Stimulated activated CD4-positive, alpha-beta T cell treated with anti-CD3 and anti-CD28 coated beads, Interleukin-1b, Interleukin-23, amount 100 ng/mL, for 24 hours (primary cell): ENCODE measurements around the gene G6PC2.
"Not testable (repeated sequence)": the region's sequence is repeated elsewhere in the genome, so short reads cannot be mapped to it uniquely, and the experiment has no call there.

Experiments used
- DNase-seq, 4 experiments: peaks; one replicate each; pipeline ENCODE4 v3.0.0-alpha.2; 2020; ENCODE audit warnings: low read depth in 4 of 4, low spot score in 1 of 4

The G6PC2 gene

GRCh38 chr2:168903888-168904287 lies 2.8 kb downstream of the G6PC2 start:
- no peak for DNase-seq

- DNase-seq = no peak
Observed at GRCh38 chr2:168904358-168904757, 3.3 kb downstream of the G6PC2 start.

GRCh38 chr2:168907940-168908662 lies 7.0 kb downstream of the G6PC2 start:
- DNase-seq = no peak

GRCh38 chr2:168910330-168910729 lies 9.2 kb downstream of the G6PC2 start:
- DNase-seq = no peak

- DNase-seq = no peak
Observed at GRCh38 chr2:168912466-168912865, 11.4 kb downstream of the G6PC2 start.

GRCh38 chr2:168912901-168913369 lies 11.8 kb downstream of the G6PC2 start:
- no peak for DNase-seq

- no peak for DNase-seq
Observed at GRCh38 chr2:168913495-168913894, 12.4 kb downstream of the G6PC2 start.

- no peak for DNase-seq
Observed at GRCh38 chr2:168915441-168916330, 14.6 kb downstream of the G6PC2 start.

- DNase-seq = no peak
Observed at GRCh38 chr2:168916331-168916675, 15.2 kb downstream of the G6PC2 start.

GRCh38 chr2:168920504-168921157 lies 19.5 kb downstream of the G6PC2 start:
- DNase-seq = peak in 1 of 4 experiments; percentile 2

GRCh38 chr2:168926621-168927386 lies 25.7 kb downstream of the G6PC2 start:
- no peak for DNase-seq

GRCh38 chr2:168928113-168928831 lies 27.2 kb downstream of the G6PC2 start:
- DNase-seq = no peak

GRCh38 chr2:168929031-168929430 lies 27.9 kb downstream of the G6PC2 start:
- no peak for DNase-seq

GRCh38 chr2:168930242-168930641 lies 29.2 kb downstream of the G6PC2 start:
- DNase-seq = no peak

- DNase-seq = not testable (repeated sequence)
Observed at GRCh38 chr2:168932174-168932573, 31.1 kb downstream of the G6PC2 start.

GRCh38 chr2:168934826-168935225 lies 33.7 kb downstream of the G6PC2 start:
- no peak for DNase-seq

GRCh38 chr2:168935810-168936581 lies 34.9 kb downstream of the G6PC2 start:
- DNase-seq = no peak

- DNase-seq = no peak
Observed at GRCh38 chr2:168939061-168939460, 38.0 kb downstream of the G6PC2 start.

GRCh38 chr2:168939918-168940317 lies 38.8 kb downstream of the G6PC2 start:
- DNase-seq = no peak

- DNase-seq = no peak
Observed at GRCh38 chr2:168941297-168941696, 40.2 kb downstream of the G6PC2 start.
